ENCODE results near the gene SLC4A1AP.

SLC4A1AP gene

GRCh38 chr2:27647289-27647688 is 16.4 kb upstream of the SLC4A1AP start:
- H3K4me3 ChIP-seq (ENCODE audit: low read depth, low read length), result no peak overlapping the region
- no peak for DNase-seq (ENCODE audit: low read depth)
- TF ChIP-seq POLR2A (IDR thresholded peaks at IDR 0.05; ENCODE audit: extremely low read depth, insufficient read length) (no peak), CTCF (IDR thresholded peaks at IDR 0.05; ENCODE audit: low read depth, low read length) (no peak), MYC (IDR thresholded peaks at IDR 0.05; ENCODE audit: low read depth, low read length) (no peak)
- TF ChIP-seq, protein P1, sequence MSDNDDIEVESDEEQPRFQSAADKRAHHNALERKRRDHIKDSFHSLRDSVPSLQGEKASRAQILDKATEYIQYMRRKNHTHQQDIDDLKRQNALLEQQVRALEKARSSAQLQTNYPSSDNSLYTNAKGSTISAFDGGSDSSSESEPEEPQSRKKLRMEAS (IDR thresholded peaks at IDR 0.05; ENCODE audit: low read depth, low read length), result no peak

DNA sequence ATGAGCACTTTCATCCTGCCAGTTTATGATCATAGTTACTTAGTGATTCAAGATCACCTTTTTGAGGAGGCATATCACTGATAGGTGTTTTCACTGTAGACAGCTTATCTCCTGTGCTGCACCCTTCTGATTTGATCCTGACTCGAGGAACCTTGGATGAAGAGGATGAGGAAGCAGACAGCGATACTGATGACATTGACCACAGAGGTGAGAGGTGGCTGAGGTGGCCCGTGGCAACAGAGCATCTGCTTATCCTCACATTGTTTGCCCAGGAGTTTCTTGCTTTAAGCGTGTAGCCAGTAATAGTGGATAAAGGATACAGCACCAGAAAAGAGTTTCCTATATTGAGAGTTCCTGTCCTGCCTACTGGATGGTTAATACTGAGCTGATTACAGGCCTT is 16.0 kb upstream of the SLC4A1AP start:
- no peak overlapping the region for H3K4me3 ChIP-seq (ENCODE audit: low read depth, low read length)
- no peak for DNase-seq (ENCODE audit: low read depth)
- TF ChIP-seq MYC (IDR thresholded peaks at IDR 0.05; ENCODE audit: low read depth, low read length) (no peak), CTCF (IDR thresholded peaks at IDR 0.05; ENCODE audit: low read depth, low read length) (no peak), POLR2A (IDR thresholded peaks at IDR 0.05; ENCODE audit: extremely low read depth, insufficient read length) (no peak)
- TF ChIP-seq, protein P1 (IDR thresholded peaks at IDR 0.05; ENCODE audit: low read depth, low read length), result no peak

DNA sequence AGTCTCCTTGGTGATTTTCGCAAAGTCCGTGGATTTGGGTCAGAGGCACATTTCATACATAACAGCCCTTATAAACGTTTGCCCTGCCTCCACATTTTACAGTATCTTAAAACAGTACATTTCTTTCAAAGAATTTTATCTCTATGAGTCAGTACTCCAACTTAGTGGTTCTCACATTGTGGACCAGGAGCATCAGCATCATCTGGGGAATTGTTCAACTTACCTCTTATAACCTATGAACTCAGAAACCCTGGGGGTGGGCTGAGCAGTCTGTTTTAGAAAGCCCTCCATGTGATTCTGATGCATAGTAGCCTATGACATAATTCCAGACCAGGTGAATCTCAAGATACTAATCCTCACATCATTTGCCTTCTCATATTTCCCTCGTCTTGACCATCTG is 12.6 kb upstream of the SLC4A1AP start:
- no peak overlapping the region for H3K4me3 ChIP-seq (ENCODE audit: low read depth, low read length)
- no peak for TF ChIP-seq MYC (IDR thresholded peaks at IDR 0.05; ENCODE audit: low read depth, low read length)
- TF ChIP-seq POLR2A (IDR thresholded peaks at IDR 0.05; ENCODE audit: extremely low read depth, insufficient read length), result no peak
- TF ChIP-seq, protein P1 (IDR thresholded peaks at IDR 0.05; ENCODE audit: low read depth, low read length), result no peak
- TF ChIP-seq CTCF (IDR thresholded peaks at IDR 0.05; ENCODE audit: low read depth, low read length), result no peak
- DNase-seq (ENCODE audit: low read depth), result no peak

- TF ChIP-seq MYC (IDR thresholded peaks at IDR 0.05; ENCODE audit: low read depth, low read length), result no peak
- no peak for TF ChIP-seq CTCF (IDR thresholded peaks at IDR 0.05; ENCODE audit: low read depth, low read length)
- no peak for TF ChIP-seq POLR2A (IDR thresholded peaks at IDR 0.05; ENCODE audit: extremely low read depth, insufficient read length)
- TF ChIP-seq, protein P1 (IDR thresholded peaks at IDR 0.05; ENCODE audit: low read depth, low read length), result no peak
- DNase-seq (ENCODE audit: low read depth), result no peak
- no peak overlapping the region for H3K4me3 ChIP-seq (ENCODE audit: low read depth, low read length)
Observed at GRCh38 chr2:27652341-27652740, 11.3 kb upstream of the SLC4A1AP start.

- no peak for DNase-seq (ENCODE audit: low read depth)
- H3K4me3 ChIP-seq (ENCODE audit: low read depth, low read length), result no peak overlapping the region
- TF ChIP-seq CTCF (IDR thresholded peaks at IDR 0.05; ENCODE audit: low read depth, low read length) (no peak), MYC (IDR thresholded peaks at IDR 0.05; ENCODE audit: low read depth, low read length) (no peak), POLR2A (IDR thresholded peaks at IDR 0.05; ENCODE audit: extremely low read depth, insufficient read length) (no peak)
- TF ChIP-seq, protein P1 (IDR thresholded peaks at IDR 0.05; ENCODE audit: low read depth, low read length), result no peak
Observed at GRCh38 chr2:27652790-27653189, 10.9 kb upstream of the SLC4A1AP start.

DNA sequence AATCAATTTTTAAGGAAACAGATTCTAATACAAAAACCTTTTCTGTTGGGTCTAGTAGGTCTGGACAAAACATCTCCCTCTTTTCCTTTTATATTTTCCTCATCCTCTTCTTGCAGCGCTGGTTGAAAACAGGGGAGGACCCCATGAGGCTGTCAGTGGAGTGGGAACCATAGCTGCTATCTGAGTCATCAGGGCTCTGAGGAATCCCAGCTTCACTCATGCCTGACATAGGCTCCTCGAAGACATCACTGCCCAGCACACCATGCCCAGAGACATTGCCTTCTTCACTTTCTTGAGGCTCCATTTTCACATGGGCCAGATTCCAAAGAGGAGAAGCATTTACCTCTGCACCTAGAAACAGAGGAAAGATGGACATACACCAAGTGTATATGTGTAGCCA is 10.3 kb upstream of the SLC4A1AP start:
- H3K4me3 ChIP-seq (ENCODE audit: low read depth, low read length), result no peak overlapping the region
- no peak for TF ChIP-seq MYC (IDR thresholded peaks at IDR 0.05; ENCODE audit: low read depth, low read length)
- TF ChIP-seq, protein P1 (IDR thresholded peaks at IDR 0.05; ENCODE audit: low read depth, low read length), result no peak
- TF ChIP-seq CTCF (IDR thresholded peaks at IDR 0.05; ENCODE audit: low read depth, low read length), result no peak
- no peak for TF ChIP-seq POLR2A (IDR thresholded peaks at IDR 0.05; ENCODE audit: extremely low read depth, insufficient read length)
- DNase-seq (ENCODE audit: low read depth), result no peak

Measured in NB4 (cell line).